Fibroblast of peridontal ligament (primary cell): Measurements from ENCODE around the gene POLDIP3.

Source experiments
- DNase-seq: peaks from one replicate; pipeline ENCODE4 v3.0.0-alpha.2; 2010; ENCODE audit errors: extremely low read depth

POLDIP3 gene, protein sequence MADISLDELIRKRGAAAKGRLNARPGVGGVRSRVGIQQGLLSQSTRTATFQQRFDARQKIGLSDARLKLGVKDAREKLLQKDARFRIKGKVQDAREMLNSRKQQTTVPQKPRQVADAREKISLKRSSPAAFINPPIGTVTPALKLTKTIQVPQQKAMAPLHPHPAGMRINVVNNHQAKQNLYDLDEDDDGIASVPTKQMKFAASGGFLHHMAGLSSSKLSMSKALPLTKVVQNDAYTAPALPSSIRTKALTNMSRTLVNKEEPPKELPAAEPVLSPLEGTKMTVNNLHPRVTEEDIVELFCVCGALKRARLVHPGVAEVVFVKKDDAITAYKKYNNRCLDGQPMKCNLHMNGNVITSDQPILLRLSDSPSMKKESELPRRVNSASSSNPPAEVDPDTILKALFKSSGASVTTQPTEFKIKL

DNA sequence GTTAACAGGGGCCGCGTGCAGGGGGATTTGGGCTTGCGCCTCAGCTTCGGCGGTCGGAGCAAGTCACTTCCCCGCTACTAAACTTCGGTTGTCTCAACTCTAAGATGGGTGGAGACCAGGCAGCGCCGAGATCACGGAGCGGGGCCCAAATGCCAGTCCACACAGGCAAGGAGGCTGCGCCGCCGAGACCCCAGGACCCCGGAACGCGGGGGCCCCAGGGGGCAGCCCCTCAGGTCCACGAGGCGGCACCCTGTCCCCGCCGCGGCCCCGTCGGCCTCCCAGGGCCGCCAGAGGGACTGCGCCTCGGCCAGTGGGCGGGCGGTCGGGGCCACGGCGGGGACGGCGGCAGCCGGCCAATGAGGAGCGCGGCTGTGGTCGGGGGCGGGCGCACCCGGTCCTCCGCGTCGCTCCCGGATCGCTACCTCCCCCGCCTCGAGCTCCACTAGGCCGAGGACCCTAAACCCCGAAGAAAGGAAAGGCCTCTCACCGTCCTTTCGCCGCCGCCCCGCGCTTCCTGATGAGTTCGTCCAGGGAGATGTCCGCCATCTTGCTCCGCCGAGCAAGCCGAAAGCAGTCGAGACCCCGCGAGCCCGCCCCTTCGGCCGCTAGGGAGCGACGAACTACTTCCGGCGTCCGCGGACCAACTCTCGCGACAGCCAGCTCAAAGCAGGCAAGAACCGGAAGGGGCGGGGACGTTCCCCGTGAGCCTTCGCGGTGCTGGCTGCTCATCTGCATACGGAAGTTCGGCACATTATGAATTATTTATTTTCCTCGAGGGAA is at the start of gene POLDIP3:
TSS of gene POLDIP3 (minus strand) at position 572 of the 780 bp plus-strand sequence. CDS start at position 546, 26 bp downstream.
- DNase-seq, result peak; percentile 98

DNA sequence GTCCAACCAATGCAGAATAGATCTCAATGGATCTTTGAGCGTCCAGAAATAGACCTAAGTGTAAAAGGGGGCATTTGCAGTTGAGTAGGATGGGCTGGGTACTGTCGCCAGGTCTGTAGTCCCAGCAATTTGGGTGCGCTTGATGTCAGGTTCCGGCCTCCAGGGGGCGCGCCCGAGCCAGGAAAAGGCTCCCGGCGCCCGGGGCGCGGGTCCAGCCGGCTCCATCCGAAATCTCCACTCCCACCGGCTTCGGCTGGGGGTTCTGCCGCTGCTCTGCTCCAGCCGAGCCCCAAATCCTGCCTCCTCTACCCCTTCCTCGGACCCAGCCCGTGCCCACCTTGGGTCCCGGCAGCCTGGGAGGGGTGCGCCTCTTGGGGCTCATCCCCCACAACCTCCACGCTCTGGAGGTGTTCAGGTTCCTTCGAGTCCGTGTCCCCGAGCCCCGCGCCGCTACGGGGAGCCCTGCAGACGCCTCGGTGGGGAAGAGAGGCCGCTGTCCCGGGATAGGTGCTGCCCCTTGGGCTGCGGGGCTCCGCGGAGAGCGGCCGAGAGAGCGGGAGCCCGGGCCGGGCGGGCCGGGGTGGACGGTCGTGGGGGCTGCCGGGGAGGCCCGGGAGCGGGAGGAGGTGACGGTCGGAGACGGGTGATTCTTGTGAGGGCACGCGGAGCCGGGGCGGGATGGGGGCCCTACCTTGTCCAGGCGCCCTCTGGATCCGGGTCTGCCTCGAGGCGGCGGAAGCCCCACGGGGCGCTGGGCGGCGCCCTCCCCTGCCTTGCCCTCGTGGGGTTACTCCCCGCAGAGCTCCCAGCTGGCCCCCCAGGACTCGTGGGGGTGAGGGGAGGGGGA is 47.5 kb upstream of the POLDIP3 start:
- peak; percentile 68 for DNase-seq

DNA sequence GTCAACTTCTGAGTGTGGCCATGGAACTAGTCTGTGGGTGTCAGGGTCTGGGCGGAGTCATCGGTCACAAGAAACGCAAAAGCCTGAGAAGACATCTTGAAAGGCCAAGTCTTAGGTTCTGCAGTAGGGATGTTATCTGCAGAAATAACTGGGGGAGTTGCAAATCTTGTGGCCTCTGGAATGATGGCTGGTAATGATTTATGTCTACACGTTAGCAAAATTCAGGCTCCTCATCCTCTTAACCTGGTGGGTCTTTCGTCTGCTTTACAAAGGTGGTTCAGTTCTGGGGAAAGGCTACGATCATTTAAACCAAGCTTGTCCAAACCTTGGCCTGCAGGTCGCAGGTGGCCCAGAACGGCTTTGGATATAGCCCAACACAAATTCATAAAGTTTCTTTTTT is 41.9 kb upstream of the POLDIP3 start:
- no peak for DNase-seq

DNA sequence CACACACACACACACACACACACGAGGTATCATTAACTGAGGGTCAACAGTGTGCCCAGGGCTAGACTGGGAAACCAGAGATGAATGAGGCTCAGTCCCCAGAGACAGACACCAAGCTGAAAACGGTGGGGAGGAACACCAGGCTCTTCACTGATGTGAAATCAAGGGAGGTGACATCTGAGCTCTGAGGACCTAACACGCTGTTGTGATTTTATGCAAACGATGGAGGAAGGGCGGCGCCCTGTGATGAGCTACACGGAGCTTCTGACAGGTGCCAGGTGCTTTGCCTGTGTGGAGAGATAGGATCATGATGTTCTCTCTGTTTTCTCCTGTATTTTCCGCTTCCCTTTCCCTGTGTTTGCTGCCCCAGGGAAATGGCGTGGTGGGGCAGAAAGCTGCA is 41.0 kb upstream of the POLDIP3 start:
- no peak for DNase-seq

DNA sequence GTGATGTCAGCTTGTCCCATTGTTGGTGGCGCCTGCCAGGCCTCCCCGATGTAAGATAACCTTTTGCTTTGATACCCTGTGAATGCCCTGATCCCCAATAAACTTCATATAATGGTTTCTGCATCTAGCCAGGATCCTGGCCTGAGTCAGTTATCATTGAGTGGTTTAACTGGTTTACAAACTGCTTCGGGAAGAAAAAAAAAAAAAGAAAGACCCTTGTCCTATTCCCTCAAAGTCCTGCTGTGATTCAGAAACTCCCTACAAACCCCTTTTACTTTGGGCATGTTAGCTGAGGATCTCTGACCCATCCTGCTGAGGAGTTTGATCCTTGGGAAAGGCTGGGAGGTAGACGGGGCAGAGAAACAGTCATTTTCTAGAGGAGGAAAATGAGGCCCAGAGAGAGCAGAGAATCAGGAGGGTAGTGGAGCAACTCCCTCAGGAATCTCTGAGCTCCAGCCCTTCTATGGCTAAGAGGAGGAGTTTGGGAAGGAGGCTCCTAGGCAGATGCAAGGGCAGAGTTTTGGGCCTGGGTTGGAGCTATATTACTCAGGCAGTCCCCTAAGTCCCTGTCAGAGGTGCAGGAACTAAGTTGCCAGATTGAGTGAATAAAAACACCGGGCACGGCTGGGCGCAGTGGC is 39.9 kb upstream of the POLDIP3 start:
- DNase-seq, result no peak

DNA sequence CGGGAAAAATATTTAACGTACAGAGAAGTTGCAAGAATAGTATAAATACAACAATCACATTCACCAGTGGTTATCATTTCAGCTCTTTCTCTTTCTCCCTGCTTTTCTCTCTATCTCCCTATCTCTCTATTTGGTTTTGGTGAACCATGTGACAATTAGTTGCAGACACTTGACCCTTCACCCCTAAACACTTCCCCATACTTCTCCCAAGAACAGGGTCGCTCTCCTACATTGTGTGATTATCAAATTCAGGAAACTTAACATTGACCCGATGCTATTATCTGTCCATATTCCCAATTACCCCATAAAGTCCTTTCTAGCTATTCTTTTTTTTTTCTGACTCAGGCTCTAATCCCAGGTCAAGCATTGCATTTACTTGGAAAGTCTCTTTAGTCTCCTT is 39.3 kb upstream of the POLDIP3 start:
- DNase-seq, result no peak

DNA sequence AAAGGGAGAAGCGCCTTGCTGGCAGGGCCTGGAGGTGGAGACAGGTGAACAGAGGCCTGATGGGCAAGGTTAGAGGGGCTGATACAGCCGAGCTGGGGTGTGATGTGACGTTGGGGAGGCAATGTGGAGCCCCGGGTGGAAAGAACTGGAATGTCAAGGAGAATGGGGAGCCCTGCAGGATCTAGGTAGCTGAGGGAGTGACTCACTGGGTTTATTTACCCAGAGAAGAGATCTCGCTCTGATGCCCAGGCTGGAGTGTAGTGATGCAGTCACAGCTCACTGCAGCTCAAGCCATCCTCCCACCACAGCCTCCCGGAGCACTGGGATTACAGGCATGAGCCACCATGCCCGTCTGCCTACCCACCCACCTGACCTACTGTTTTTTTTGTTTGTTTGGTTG is 36.5 kb upstream of the POLDIP3 start:
- peak; percentile 20 for DNase-seq

DNA sequence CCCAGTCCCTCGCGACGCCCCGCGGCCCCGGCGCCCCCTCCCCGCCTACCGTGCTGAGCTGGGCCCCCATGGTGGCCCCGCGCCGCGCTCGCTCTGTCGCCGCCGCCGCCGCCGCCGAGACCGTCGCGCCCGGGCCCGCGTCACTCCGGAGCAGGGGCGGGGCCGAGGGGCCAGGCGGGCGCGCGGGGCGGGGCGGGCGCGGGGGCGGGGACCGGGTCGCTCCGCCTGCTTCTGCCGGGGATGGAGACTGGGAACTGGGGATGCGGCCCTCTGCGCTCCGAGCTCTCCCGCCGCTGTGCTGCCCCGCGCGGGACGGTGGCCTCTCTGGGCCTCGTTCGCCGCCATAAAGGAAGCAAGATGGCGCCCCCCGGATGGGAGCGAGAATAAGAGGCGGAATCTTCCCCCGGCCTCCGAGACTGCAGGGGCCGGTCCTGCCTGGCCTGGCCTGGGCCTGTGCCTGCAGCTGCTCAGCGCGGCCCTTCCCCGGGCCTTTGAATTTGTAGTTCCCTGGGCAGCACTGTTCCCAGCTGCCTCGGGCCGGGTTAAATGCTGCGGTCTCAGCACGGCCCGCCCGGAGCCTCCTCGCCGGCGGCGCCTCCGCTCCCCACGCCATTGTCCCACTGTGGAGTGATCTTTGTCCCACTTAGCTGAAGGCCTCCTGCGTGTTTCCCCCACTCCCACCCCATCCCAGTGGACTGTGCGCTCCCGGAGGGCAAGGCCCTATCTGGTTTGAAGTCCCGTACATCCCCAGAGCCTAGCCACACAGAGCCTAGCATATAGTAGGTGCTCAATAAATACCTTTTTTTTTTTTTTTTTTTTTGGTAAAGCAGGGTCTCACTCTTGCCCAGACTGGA is 34.8 kb upstream of the POLDIP3 start, which contains the start of gene CYB5R3:
TSS of gene CYB5R3 (minus strand) at position 147 of the 854 bp plus-strand sequence. CDS start at position 70, 77 bp downstream.
- DNase-seq, result peak; percentile 70

DNA sequence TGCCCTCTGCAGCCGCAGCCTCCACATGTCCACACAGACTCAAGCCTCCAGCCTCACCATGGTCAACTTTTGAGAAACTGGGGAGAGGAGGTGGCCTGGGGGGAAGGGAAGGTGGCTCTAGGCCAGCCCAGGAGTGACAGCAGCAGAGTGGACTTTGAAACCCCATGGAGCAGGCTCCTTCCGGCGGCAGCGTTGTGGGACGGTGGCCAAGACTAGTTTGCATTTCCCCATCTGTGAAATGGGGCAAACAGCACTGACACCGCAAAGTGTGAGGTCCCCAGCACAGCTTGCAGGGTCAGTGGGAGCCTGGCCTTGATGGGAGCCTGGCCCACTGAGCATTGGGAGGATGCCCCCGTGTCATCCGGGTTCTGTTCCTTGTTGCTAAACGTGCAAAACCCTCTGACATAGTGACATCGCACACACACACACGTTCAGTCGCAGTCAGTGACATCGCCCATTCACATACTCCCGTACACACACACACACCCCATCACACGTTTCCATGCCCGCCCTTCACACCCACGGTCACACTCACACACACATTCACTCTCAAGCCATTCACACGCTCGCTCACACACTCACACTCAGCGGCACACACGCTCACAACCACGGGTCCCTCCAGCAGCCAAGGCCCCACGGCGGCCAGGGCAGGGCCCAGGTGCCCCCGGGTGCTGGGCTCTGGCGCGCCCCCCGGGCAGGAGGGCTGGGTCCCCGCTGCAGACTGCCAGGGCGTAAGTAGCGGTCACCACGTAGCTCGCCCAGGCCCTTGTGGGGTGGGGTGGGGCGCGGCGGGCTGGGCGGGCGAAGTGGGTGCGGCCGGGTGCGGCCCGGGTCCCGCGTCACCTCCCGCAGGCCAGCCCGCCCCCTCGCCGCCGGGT is 33.9 kb upstream of the POLDIP3 start:
- peak; percentile 14 for DNase-seq

DNA sequence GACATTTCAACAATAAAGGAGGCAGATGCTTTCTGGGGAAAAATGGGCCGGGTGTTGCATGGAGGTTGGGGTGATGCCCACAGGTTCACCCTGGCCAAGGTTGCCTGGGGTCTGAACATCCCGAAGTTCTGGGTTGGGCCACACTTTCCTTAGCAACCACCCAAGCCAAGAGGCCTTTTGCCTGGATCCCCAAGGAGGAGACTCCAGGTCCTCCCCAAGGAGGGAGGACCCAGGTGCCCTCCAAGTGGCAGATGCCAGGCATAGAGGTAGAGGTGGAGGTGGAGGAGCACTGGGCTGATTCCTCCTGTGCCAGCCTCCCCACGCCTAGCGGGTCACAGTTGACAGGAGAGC is 33.3 kb upstream of the POLDIP3 start:
- no peak for DNase-seq

DNA sequence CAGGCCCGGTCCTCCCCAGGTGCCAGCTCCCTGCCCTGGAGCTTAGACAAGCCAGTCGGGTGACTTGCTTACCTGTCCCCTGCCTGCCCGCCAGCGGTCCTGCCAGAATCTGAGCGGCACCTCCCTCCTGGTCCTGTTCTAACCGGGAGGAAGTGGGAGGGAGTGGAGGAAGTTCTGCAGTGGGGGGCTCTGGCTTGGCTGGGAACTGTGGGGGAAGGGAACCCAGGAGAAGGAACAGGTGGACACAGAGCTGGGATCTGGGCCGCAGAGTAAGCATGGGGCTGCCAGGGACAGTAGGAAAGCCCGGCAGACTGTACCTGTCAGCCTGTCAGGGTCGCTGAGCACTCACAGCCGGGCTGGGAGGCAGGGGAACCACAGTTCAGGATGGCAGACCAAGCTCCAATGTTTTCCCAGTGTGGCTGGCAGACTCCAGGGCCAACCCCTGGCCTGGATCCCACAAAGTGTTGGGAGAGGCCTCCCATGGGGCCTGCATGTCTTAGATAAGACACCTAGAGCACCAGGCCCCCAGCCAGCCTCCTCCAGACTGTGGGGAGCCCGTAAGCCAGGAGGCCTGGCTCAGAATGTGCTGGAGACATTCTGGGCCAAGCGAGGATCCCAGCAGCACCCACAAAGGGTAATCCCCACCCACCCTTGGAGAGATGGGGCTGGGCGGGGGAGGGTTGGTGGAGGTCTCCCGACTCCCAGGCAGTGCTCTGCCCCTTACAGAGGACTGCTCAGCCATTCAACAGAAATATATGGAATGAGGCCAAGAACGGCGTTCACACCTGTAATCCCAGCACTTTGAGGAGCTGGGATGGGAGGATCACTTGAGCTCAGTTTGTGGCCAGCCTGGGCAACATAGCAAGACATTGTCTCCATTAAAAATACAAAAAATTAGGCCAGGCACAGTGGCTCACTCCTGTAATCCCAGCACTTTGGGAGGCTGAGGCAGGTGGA is 32.2 kb upstream of the POLDIP3 start:
- no peak for DNase-seq

DNA sequence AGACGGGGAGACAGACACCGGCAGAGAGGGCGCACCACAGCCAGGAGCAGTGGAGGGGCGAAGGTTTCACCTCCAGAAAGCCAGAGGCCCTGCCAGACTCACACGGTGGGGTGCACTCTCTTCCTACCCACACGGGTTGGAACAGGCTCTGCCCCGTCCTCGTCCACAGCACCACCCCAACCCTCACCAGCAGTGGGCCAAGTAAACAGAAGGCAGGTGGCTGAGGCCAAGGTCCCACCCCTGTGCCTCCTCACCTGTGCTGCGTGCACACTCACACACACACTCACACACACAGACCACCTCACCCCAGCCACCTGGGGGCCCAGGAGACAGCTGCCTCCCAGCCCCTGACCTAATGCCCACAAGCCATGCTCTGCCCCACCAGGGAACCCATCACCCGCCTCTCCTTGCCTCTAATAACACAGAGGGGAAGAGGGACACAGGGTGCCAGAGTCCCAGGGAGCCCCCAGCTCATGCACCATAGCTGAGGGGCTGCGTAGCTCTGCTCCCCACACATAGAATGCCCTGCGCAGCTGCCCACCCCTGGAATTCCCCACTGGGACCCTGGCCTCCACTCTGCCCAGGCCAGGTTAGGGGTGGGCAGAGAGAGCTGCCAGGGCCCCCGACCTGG is 31.4 kb upstream of the POLDIP3 start:
- no peak for DNase-seq

DNA sequence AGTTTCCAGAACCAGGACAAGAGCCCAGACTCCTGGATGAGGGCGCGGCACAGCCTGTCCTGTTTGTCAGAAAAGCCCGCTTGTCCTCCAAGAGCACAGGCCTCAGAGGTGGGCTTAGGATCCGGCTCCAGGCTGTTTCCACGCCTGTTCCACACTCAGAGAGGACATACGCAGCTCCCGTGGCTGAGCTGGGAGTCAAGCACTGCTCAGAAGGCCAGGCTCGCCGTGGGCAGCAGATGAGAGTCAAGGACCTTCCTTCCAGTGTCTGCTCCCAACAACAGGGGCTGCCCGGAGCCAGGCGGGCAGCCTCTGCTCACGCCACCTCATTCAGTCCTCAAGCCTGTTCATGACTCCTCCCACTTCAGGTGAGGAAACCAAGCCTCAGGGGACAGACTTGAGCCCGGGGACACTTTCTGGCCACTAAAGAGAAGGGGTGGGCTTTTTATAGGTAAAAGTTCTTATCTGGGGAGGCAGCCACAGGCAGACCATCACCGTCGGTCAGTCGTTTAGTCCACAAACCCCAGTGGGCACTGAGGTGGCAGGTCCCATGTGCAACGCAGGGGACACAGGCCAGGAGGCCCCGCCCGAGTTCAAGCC is 30.8 kb upstream of the POLDIP3 start:
- no peak for DNase-seq

DNA sequence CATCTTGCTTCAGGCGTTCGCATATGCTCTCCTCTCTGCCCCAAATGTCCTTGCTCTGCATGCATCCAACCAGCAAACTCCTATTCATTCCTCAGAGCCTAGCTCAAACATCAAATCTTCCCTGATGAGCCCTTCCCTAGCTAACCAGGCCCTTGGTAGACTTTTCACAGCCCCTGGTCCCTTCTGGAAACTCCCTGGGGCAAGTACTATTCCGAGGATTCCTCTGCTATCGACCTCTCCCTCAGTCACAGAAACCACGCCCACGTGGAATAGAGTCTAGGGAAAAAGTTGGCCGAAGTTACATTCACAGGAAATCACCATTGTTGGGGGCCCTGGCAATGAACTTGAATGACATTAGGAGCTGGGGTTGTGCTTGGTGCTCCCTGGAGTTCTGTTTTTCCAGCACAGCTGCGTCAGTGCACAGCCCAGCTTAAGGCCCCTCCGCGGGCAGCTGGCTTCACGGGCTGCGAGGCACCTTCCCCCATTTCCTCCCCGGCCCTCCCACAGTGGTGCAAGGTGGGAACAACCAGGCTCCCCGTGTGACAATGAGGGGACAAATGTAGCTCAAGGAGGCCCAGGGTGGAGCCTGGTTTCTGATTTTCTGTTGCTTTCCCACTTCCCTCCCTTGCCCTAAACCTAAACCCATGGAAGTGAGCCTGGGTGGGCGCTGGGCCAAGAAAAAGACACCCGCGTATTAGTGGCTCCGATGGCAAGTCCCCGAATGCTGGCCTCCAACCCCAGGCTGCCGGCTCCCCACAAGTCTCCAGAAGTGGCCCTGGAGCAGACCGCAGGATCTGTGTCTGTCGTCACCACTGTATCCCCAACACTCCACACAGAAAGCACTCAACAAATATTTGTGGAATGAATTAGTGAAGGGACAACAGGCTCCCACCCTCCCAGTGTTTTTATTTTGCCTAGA is 30.0 kb upstream of the POLDIP3 start:
- peak; percentile 22 for DNase-seq

DNA sequence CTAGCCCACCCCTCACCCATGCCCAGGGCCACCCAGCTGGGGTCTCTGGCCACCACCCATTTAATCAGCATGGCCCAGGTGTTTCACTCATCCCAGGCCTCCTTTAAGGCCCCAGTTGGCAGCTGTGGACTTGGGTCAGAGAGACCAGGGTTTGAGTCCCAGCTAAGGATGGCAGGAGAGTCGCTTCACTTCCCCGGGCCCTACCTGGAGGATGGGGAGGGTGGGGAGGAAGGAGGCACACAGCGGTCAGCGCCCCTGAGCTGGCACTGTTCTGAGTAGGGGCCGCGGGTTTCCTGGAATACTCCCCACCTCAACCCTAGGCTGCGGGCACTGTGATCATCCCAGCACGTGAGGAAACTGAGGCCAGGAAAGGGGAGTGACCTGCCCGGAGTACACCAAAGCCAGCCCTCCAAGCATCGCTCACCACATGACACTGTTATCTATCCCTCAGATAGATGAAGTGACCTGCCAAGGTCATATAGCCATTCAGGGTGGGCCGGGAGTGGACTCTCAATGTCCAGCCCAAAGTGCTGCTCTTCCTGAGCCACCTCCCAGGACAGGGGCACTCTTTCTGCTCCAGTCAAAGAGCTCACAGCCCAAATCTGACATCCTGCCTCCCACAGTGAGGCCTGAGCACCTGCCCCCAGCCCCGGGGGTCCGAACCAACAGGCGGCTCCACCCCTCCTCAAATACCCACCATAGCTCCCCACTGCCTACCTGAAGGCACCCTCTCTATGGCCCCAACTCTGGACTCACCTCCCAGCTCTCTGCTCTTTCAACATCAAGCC is 29.1 kb upstream of the POLDIP3 start:
- no peak for DNase-seq
